RWPE2 (cell line): ENCODE data around the gene PSMC1.

ENCODE experiments used
- ATAC-seq: fragments of 200-7000 bp; cut with Tn5 transposase; 3 replicates; pipeline ENCODE4 v1.9.1; 2021; ENCODE audit warnings: low read depth
- DNase-seq: peaks from one replicate; pipeline ENCODE4 v3.0.0-alpha.2; 2020; ENCODE audit warnings: low spot score
- H3K27ac ChIP-seq: fragments of 450-650 bp; 2 replicates; pipeline ENCODE4 v1.5.1; 2017; ENCODE audit warnings: mild to moderate bottlenecking; ENCODE audit not compliant: poor library complexity, severe bottlenecking
- H3K27me3 ChIP-seq: fragments of 250-450 bp; sonication (Bioruptor Pico); 2 replicates; pipeline ENCODE4 v1.5.1; 2021; ENCODE audit warnings: mild to moderate bottlenecking, moderate library complexity; ENCODE audit not compliant: insufficient read depth, poor library complexity, severe bottlenecking
- H3K36me3 ChIP-seq: fragments of 250-450 bp; sonication (Bioruptor Pico); 2 replicates; pipeline ENCODE4 v1.5.1; 2020; ENCODE audit warnings: low read depth, mild to moderate bottlenecking, moderate library complexity
- H3K4me1 ChIP-seq: fragments of 250-450 bp; sonication (Bioruptor Pico); 2 replicates; pipeline ENCODE4 v1.5.1; 2021; ENCODE audit warnings: mild to moderate bottlenecking, moderate library complexity; ENCODE audit not compliant: insufficient read depth, poor library complexity, severe bottlenecking
- H3K4me3 ChIP-seq: fragments of 250-450 bp; sonication (Bioruptor Pico); 2 replicates; pipeline ENCODE4 v1.5.1; 2021; ENCODE audit warnings: mild to moderate bottlenecking, moderate library complexity; ENCODE audit not compliant: severe bottlenecking
- H3K9me3 ChIP-seq: fragments of 250-450 bp; sonication (Bioruptor Pico); 2 replicates; pipeline ENCODE4 v1.5.1; 2021; ENCODE audit warnings: mild to moderate bottlenecking, moderate library complexity; ENCODE audit not compliant: severe bottlenecking
- TF ChIP-seq, protein P1 (sequence below): fragments of 450-650 bp; IDR thresholded peaks from one replicate; pipeline ENCODE4 v1.5.1; 2017; ENCODE audit warnings: mild to moderate bottlenecking, moderate library complexity; ENCODE audit not compliant: poor library complexity, severe bottlenecking

Gene PSMC1

DNA sequence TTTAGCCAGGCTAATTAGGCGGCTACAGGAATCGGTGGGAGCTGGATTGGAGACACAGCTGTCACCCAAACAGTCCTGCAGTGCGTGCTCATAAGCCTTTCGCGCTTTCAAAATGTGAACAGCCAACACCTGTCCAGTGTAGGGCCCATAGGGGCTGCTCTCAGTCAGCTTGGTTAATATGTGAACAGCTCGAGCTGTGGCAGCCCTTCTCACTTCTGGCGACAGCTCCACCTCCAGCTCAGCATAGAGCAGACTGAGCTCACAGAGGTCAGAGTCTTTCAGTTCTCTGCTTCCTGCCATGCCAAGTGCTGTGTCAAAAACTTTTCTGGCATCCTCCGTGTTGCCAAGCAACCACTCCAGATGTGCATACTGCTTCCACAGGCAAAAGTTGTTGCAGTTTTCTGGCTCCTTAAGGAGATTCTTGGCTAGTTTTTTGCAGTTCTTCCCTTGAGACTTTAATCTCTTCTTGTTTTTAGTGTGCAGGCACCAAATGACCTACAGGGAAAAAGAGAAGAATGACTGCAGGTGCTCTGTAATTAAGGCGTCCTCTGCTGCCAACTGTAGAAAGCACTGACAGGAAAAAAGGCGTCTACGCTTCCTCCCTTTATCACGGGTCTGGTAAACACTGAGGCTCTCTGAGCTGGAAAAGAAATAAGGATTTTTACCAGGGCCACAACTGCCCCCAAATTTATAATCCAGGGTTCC is 32.5 kb downstream of the PSMC1 start:
- Histone ChIP-seq H3K27me3 (no peaks in the 10 kb centered on the region), H3K27ac (no peak overlapping the region), H3K4me3 (no peak overlapping the region), H3K9me3 (no peaks in the 10 kb centered on the region), H3K4me1 (no peaks in the 10 kb centered on the region), H3K36me3 (peaks cover 57% of the 10 kb centered on the region)
- DNase-seq = no peak
- TF ChIP-seq, protein P1, sequence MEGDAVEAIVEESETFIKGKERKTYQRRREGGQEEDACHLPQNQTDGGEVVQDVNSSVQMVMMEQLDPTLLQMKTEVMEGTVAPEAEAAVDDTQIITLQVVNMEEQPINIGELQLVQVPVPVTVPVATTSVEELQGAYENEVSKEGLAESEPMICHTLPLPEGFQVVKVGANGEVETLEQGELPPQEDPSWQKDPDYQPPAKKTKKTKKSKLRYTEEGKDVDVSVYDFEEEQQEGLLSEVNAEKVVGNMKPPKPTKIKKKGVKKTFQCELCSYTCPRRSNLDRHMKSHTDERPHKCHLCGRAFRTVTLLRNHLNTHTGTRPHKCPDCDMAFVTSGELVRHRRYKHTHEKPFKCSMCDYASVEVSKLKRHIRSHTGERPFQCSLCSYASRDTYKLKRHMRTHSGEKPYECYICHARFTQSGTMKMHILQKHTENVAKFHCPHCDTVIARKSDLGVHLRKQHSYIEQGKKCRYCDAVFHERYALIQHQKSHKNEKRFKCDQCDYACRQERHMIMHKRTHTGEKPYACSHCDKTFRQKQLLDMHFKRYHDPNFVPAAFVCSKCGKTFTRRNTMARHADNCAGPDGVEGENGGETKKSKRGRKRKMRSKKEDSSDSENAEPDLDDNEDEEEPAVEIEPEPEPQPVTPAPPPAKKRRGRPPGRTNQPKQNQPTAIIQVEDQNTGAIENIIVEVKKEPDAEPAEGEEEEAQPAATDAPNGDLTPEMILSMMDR = no peak
- ATAC-seq = no peak

DNA sequence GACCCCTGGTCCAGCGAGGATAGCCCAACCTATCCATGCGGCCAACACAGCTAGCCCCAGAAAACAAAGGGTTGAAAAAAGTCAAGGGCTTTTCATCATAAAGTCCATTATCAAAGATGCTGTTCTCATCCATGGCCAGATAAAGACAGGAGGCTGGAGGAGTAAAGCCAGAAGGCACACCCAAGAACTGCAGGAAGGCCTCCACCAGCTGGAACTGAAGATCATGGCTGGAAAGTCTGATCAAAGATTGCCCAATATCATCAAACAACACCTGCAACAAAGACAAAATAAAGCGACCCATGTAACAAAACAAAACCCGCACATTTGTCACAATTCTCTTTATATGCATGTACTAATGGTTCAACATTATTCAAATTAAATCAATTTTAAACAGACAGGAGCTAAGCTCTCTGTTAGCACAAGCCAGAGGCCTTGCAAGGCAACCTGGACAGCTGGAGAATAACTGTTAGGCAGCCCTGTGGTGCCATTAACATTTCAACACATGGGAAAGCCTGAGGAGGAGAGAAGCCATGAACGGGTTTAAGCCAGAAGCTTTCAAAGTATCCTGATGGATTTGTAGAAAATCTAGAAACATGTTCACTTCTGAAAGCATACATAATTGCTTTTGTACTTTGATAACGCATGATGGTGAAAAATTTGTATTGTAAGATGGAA is 34.1 kb downstream of the PSMC1 start:
- DNase-seq (no peak), ATAC-seq (no peak)
- Histone ChIP-seq H3K27me3 (no peaks in the 10 kb centered on the region), H3K4me1 (no peaks in the 10 kb centered on the region), H3K27ac (no peak overlapping the region), H3K4me3 (no peak overlapping the region), H3K36me3 (peaks cover 71% of the 10 kb centered on the region), H3K9me3 (no peaks in the 10 kb centered on the region)
- TF ChIP-seq, protein P1 = no peak

DNA sequence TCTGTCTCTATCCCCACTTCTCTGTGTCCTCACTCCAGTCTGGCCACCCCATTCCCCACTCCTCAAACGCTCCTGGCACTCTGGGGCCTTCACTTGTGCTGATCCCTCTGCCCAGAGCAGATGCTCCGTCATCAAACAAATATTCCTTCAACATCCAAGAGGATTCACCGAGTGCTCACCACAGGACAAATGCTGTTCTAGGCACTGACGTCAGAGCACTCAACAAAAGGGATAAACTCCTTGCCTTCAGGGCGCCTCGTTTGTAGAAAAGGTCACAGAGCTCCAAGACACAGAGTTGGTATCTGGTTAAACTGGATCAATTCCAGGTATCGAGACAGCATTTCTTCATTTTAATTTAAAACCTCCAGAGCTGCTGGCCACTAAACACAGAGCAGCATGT is 35.3 kb downstream of the PSMC1 start:
- H3K4me1 ChIP-seq = no peaks in the 10 kb centered on the region
- H3K4me3 ChIP-seq = no peak overlapping the region
- DNase-seq (no peak), ATAC-seq (no peak)
- TF ChIP-seq, protein P1 = no peak
- no peak overlapping the region for H3K27ac ChIP-seq
- no peaks in the 10 kb centered on the region for H3K9me3 ChIP-seq
- peaks cover 78% of the 10 kb centered on the region for H3K36me3 ChIP-seq
- no peaks in the 10 kb centered on the region for H3K27me3 ChIP-seq

DNA sequence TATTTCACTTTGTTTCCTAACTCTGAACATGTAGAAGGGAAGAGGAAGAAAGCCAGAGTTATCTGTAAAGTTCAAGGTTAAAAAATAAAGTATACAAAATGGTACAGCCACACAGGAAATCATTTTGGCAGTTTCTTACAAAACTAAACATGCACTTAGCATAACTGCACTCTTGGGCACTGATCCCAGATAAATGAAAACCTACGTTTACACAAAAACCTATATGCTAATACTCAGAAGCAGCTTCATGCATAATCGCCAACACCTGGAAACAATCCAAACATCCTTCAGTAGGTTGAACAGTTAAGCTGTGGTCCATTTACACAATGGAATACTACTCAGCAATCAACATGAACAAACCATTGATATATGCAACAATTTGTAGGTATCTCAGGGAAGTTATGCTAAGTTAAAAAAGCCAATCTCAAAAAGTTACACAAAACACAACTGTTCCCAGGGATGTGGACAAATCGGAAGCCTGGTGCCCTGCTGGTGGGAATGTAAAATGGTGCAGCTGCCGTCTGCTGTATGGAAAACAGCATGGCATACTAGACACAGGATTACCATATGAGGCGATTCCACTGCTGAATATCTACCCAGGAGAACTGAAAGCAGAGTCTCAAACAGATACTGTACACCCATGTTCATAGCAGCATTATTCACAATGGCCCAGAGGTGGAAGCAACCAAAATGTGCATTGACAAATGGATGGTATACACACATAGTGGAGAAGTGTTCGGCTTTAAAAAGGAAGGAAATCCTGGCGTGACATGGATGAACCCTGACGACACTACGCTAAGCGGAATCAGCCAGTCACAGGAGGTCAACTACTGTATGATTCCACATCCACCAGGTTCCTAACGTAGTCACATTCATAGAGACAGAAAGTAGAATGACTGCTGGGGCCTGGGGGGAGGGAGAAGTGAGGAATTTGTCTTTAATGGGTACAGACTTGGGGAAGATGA is 37.7 kb downstream of the PSMC1 start:
- H3K4me3 ChIP-seq = no peak overlapping the region
- TF ChIP-seq, protein P1 = no peak
- H3K27ac ChIP-seq = no peak overlapping the region
- peaks cover 82% of the 10 kb centered on the region for H3K36me3 ChIP-seq
- DNase-seq (no peak), ATAC-seq (no peak)
- H3K4me1 ChIP-seq = no peaks in the 10 kb centered on the region
- no peaks in the 10 kb centered on the region for H3K27me3 ChIP-seq
- H3K9me3 ChIP-seq = no peaks in the 10 kb centered on the region
